ENCODE results near the gene DERL3.

Gene DERL3

DNA sequence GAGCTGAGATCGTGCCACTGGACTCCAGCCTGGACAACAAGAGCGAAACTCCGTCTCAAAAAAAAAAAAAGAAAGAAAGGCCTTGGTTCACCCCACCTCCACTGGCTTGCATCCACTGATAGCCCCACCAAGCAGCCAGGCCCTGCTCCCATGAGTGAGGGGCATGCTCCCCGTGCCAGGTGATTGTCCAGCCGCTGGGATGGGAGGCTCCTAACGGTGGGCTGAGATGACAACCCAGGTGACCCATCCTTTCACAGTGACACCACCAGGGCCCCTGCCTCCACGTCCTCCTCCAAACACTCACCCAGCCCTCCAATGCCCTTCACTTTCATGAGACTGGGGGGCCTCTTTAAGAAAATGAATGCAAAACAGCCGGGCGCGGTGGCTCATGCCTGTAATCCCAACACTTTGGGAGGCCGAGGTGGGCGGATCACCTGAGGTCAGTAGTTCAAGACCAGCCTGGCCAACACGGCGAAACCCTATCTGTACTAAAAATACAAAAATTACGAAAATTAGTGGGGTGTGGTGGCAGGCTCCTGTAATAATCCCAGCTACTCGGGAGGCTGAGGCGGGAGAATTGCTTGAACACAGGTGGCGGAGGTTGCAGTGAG is 8.6 kb upstream of the DERL3 start:
- DNase-seq (ENCODE audit: low spot score): no peak

DNA sequence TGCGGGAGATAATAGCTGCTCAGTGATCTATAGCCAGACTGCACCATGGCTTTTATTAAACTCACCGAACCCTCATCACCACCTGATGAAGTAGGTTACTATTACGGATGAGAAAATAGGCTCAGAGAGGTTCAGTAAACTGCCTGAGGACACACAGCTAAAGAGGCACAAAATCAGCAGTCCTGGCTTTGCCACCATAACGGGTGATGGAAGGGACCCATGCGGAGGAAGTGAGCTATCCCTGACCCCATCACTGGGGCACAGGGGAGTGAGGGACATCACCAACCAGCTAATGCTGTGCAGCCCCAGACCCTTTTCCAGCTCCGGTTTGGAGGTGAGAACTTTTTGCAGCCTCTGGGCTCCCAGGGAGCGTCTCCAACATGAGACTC is 7.3 kb upstream of the DERL3 start:
- DNase-seq (ENCODE audit: low spot score): no peak

DNA sequence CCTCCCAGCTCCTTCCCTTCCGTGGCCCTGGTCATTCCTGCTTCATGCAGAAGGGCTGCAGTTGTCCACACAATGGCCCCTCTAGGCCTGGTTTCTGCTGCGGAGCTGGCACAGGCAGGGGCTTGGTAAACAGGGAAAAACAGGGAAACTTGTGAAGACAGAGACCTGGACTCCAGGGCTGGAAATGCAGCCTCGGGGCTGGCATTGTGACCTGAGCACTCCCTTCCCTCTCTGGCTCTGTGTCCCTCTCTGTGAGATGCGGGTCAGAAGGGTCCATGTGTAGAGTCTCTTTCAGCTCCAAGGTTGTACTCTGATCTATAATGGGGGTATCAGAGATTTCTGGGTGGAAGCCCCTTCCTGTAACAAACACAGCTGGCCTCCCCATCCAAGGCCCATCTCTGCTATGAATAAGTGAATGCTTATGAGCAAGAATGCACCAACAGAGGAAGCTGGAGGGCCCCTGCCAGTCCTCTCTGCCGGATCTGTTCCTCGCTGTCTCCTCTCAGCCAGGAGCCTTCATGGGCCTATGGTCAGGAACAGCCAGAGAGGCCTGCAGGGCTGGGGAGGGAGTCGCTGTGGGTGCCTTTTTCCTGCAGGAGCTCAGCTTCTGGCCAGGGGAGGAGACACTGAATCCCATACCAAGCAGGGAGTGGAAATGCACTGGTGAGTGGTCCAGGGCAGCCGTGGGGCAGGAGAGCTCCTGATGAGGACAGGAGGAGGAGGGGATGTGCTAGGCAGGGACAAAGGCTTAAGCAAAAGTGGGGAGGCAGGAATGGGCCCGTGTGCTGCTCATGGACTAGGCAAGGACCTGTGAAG is 6.7 kb upstream of the DERL3 start:
- no peak for DNase-seq (ENCODE audit: low spot score)

DNA sequence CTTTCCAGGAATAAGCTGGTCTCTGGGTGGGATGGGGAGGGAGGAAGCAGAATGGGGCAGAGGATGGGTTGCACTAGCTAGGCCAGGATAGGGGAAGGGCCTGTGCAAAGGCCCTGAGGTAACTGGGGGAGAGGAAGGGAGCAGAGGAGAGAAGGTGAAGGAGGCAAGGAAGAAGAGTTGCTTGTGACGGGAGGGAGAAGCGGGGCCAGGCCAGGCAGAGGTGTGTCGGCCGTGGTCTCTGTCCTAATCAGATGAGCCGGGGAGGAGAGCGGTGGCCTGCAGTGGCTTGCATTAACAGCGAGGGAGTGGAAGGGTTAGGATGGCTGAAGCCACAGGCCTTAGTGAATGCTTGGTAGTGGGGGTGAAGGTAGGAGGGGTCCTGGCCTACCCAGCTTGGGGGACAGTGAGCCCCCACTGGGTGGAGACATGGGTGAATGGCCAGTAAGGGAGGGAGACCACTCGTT is 6.0 kb upstream of the DERL3 start:
- DNase-seq (ENCODE audit: low spot score): no peak

DNA sequence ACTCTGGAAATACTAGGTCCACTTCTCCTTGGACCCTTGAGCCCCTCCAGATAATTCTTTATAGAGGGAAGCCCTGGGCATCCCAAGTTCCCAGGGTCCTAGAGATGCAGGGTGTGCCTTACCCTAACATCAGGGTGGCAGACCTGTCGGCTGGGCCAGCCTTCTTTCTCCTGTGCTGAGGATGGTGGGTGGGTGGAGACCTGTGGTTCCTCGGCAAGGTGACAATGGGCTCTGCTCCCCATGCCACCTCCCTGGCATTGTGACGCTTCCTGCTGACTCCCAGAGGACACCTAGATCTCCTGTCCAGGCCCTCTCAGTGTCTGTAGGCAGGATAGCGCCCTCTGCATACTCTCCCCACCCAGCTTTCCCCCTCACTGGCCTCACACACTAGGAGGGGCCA is 3.8 kb upstream of the DERL3 start:
- no peak for DNase-seq (ENCODE audit: low spot score)

DNA sequence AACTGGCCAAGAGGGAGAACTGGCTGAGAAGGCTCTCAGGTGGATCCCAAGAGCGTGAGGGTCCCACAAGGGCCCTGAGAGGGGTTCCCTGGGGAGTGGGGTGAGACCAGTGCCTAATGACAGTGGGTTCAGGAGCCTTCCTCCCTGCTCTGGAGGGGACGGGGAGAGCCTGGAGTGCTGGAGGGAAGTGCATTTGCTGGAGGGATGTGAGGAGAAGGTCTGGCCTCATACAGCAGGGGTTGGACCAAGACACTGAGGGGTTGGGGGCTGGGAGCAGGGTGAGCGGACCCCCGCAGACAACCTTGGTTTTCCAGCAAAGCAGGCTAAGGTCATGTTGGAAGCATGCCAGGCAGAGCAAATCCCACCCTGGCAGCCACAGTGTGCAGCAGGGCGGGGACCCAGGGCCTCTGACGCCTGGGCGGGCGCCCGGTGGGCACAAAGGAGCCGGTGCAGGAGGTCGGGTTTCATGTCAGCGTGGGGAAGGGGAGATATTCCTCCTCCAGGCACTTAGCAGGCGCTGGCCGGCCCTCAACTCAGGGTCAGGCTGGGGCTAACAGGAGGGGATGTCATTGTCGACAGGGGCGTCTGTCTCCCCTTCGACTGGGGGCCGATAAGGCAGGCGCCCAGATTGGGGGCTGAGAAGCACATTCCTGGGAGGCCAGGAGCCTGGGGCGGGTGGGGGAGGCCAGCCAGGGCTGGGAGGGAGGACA is 3.1 kb upstream of the DERL3 start:
- DNase-seq (ENCODE audit: low spot score): no peak

DNA sequence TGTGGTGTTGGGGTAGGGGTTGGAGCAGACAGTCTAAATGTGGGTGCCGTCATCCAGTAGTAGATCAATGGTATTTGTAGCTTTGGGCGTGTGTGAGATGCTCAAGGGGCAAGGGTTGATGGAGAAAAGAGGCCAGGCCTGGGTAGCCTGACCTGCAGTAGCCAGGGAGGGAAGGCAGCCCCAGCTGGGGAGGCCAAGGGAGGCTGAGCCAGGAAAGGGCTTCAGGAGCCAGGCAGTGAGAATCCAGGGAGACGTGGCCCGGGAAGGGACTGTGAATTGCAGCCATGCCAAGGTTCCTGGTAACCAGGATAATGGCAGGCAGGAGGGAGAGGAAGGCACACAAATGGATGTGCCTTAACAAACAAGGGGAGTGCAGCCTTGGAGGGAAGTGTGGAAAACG is 2.5 kb upstream of the DERL3 start:
- no peak for DNase-seq (ENCODE audit: low spot score)

DNA sequence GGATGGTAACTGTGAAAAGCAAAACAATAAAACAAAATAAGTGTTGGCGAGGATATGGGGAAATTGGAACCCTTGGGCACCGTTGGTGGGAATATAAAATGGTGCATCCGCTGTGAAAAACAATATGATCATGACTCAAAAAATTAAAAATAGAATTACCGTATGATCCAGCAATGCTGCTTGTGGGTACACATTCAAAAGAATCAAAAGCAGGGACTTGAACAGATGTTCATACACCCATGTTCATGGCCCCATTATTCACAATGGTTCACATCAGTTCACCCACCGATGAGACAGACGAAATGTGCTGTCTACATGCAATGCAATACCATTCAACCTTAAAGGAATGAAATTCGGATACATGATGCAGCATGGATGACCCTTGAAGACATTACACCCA is 1.2 kb upstream of the DERL3 start:
- no peak for DNase-seq (ENCODE audit: low spot score)

DNA sequence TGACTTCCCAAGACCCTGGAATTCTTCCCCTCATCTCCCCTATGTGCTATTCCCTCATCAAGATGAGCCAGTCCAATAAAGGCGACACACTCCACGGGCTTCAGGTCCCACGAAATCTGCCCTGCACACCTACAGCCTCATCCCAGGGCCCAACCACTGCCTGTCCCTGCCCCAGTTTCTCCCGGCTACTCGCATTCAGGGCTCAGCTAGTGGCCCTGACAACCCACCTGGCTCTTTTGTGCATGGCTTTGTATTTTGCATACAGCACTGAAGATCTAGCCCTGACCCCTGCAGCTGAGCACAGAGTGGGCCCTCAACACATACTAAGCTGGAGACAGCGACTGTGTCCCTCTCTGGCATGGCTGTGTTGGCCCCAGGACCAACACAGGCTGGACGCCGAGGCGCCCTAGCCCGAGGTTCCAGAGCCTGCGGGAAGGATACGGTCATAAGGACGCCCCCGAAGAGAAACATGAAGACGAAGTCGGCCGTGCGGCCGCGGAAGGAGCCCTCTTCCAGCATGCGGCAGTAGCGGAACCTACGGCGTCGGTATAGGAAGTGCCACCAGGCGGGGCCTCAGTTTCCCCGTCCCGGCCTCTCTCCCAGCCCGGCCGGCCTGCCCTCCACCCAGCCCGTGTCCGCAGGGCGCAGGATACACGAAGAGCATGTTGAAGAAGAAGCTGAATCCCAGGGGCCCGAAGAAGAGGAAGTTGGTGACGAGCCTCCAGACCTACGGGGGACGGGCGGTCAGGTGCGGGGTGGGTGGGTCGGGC is 710 bp downstream of the DERL3 start:
- no peak for DNase-seq (ENCODE audit: low spot score)

DNA sequence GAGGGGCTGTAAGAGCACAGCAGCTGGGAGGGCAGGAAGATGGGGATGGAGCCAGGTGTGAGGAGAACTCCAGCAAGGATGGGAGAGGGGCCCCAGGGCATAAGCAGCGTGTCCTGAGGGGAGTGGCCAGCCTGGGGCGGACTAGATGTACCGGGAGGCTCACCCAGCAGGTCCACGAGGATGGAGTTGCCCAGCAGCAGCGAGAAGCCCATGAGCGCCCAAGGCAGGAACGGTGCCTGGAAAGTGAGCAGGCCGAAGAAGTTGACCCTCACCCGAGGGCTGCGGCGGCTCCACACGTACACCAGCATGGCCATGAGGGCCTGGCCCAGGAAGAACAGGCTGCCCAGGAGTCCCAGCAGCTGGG is 1.3 kb downstream of the DERL3 start:
- no peak for DNase-seq (ENCODE audit: low spot score)

DNA sequence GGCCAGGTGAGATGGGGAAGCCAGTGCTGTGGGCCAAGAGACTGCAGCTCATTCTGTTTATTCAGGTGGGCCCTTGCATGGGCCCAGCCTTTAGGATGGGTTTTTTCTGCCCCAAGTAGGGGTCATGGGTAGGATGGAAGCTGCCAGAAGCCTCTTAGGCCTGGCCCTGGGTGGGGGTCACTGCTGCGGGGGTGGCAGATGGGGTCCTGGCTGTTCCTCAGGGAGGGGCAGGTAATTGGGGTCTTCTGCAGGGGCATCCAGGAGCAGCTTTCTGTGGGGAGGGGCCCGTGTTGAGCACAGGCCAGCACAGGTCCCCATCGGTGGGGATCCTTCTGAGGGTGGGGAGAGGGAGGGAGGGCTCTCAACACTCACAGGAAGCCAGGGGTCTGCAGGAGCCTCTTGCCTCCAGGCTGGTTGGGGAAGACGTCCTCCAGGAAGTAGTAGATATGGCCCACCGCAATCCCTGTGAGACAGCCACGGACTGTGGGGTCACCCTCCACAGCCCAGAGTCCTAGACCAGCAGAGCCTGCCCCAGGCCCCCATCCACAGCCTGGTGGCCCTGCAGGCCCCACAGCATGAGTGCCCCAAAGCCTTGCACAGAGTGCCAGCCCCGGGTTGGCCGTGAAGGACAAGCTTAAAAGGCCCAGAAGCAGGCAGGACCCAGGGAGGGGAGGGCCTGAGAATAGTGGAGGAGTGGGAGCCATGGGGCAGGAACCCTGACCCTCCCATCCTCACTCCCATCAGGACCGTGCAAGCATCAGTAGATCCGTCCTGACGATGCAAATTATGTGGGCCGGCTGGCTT is 1.9 kb downstream of the DERL3 start:
- no peak for DNase-seq (ENCODE audit: low spot score)

DNA sequence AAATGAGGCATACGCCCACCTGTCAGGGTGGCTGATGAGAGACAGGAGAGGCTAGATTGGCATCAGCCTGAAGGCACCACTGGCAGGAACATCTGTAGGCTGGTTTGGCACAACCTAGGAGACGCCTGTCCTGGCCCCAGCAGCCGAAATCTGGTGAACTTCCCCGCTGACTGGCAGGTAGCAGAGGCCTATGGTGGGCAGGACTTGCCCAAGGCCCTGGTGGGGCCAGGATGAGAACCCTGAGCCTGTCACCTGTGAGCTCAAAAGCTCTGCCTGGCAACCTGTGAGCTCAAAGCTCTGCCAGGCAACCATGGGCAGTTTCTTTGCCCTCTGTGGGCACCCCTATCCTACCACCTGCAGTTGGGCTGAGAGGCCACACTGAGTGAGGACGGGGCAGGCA is 2.5 kb downstream of the DERL3 start:
- no peak for DNase-seq (ENCODE audit: low spot score)

DNA sequence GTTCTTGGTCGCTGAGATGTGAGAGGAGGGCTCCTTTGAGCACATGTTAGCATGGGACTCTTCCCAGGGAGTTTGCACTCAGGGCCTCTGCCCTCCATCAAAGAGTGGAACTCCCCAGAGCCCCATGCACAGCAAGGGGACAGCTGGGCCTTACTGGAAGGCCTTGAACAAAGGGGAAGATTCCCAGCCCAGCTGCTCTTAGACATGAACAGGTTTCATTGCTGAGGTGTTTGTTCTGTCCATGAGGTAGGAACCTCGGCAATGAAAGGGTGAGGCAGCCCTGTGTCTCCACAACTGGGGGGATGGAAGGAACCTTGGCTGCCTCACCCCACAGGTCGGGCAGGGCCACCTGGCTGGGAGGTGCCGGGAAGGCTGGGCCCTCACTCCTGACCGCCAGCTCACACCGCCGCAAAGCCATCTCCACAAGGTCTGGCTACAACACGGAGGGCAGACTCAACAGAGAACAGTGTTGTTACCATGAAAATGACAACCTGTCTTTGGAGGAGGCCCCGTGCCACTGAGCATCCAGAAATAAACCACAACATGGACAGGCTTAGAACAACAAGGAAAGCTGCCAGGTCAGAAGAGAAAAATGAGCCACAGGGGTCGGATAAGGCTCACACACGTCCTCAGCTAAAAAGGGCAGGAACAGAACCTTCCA is 3.2 kb downstream of the DERL3 start:
- DNase-seq (ENCODE audit: low spot score): no peak

DNA sequence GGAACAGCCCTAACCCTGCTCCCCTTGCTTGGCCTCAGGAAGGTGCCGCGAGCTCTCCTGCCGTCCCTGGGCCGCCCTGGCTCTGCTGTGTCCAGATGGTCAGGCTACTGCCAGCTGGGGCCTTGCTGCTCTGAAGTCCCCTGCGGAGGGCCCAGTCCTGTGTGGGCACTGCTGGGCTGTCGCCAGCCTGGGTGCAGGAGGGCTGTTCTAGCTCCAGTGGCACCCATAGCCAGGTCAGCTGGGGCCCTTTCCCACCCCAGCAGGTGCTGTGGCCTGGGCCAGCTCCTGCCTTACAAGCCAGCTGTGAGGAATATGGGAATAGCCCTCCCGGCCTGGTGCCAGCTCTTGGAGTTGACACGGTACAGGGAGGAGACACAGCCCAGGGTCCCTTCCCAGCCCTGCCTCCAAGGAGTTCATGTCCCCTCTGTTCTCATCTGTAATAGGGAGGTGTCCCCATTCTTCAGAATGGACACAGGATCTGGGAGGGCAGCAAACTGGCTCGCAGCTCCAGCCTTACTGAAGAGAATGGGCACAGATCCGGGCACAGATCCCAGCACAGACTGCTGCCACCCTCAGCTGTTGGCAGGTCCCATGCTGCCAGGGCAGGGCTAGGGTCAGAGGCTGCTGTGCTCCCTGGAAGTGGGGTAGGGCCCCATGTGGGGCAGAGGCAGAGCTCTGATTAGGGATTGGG is 3.9 kb downstream of the DERL3 start:
- no peak for DNase-seq (ENCODE audit: low spot score)

DNA sequence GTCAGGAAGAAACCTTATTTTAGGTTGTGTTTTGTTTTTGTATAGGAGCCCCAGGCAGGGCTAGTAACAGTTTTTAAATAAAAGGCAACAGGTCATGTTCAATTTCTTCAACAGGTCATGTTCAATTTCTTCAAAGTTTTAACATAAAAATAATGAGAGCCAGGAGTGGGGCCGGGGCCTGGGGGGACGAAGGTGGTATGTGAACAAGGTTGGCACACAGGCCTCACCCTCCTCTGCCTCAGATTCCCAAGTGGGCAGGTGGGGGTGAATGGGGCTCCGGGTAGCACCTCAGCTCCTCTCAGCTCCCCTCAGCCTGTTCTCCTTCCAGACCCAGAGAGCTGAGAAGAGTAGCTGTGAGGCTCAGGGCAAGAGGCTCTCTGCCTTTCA is 4.4 kb downstream of the DERL3 start:
- no peak for DNase-seq (ENCODE audit: low spot score)

DNA sequence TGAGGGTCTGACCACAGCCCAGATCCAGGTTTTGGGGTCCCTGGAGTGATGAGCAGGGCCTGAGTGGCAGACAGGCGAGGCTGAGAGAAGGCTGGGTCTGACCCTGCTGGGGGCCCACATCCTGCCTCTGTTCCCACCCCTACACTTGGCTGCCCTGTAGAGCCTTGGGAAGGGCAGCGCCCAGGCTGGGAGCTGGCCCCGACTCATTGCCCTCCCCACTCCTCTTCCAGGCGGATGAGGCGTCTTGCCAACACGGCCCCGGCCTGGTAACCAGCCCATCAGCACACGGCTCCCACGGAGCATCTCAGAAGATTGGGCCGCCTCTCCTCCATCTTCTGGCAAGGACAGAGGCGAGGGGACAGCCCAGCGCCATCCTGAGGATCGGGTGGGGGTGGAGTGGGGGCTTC is 4.9 kb downstream of the DERL3 start:
- DNase-seq (ENCODE audit: low spot score): no peak

DNA sequence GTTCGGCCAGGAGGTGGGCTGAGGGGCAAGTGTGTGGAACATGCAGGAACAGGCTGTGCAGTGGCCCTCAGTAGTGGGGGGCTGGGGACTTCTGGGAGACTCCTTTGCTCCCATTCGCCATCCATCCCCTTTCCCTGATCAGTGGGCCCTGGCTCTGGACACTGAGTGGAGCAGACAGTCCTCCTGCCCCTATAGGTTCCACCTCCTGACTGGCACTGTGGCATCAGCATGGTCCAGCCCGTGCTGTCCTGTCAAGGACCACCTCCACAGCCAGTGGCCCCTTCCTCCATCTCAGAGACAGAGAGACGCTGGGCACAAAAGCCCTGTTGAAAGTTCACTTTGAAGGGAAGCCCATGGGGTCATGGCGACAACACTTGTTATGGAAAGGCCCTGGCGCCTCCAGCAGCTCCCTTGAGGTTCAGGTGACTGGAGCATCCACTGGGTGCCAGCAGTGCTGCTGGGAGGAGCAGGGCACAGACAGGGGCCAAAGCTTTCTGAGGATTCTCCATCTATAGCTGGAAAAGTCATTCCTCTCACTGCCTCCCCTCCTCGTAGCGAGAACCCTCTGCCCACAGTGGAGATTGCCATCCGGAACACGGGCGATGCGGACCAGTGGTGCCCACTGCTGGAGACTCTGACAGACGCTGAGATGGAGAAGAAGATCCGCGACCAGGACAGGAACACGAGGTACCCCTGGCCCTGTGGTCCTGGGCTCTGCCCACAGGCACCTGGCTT is 5.6 kb downstream of the DERL3 start:
- no peak for DNase-seq (ENCODE audit: low spot score)

DNA sequence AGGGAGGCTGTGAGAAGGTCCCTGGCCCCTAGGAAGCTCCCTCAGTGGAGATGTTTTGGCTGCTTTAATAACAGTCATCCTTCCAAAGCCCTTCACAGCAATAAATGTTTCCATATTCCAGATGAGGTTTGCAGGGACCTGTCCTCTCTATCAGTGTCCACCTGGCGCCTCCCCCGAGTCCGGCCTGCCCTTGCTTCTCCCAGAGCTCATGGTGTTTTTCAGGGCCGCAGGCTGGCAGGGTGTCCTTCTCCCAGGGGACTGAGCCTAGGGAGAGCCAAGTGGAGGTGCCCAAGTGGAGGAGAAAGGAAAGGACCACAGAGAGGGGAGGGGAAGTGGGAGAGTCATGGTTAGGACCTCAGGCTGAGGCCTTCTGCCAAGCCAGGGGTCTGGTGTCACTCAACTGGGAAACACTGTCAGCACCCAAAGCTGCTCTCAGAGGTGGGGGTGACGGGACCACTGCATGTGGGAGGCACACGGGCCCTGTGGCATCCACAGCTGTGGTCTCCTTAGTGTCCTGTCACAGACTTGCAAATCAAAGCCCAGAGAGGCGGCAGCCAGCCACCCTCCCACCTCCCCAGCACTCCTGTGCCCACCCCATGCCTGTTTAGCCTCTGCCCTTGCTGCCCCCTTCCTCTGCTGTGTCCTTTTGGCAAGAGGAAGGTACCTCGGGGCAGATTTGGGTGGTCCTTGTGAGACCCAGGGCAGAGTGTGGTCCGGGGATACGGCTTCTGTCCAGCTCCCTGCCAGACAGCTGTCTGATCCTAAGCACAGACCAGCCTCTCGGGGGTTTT is 6.4 kb downstream of the DERL3 start:
- DNase-seq (ENCODE audit: low spot score): no peak

DNA sequence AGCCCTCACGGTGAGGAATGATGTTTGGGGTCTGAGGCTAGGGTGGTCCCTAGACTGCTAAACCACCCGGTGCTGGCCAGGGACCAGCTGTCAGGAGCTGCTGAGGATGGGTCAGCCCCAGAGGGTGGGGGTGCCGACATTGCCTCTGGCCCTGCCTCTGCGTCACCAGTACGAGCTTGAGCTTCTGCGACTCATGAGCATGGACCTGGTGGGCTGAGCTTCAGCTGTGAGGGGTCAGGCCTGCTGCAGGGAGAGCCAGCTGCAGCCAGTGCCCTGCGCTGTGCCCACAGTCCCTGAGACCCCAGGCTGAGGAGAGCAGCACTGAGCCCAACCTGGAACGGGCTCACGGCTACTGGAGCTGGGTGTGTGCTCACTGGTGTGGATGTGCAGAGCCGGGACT is 7.0 kb downstream of the DERL3 start:
- DNase-seq (ENCODE audit: low spot score): no peak

All from CD4-positive, alpha-beta T cell treated with Interleukin-15 for 4 hours (primary cell).